Pancreas (tissue), 10 donors: ENCODE data around the gene TIGAR. TPM values are rescaled to one million over a fixed set of nuclear protein-coding genes. Genes with fewer than 3 reads are reported as not detected.

ENCODE experiments used
- ATAC-seq, 4 donors: fragments of 200-7000 bp; cut with Tn5 transposase; one replicate each; pipeline versions ENCODE4 v1.8.0 to v1.9.1; 2020; ENCODE audit warnings: mild to moderate bottlenecking in 4 of 4, moderate library complexity in 4 of 4
- DNase-seq, 6 donors: peaks; one replicate each; pipeline ENCODE4 v3.0.0-alpha.2; 2020
- FAIRE-seq: peaks from 2 replicates; lab custom pipeline; 2012; peaks lifted over from hg19 to GRCh38; lab: Jason Lieb, UNC
- H3K27ac ChIP-seq, 4 donors: fragments of 200-600 bp; sonication (generic); 1 replicate in 3 of 4; 2 replicates in 1 of 4; pipeline versions ENCODE4 v1.5.0 to v1.8.0; 2020
- H3K27me3 ChIP-seq, 4 donors: fragments of 200-600 bp; one replicate each; pipeline ENCODE4 v1.8.0; 2021
- H3K36me3 ChIP-seq, 3 donors: fragments of 200-600 bp; sonication (generic) in 1 of 3; one replicate each; pipeline versions ENCODE4 v1.5.0 to v1.8.0; 2020 to 2021
- H3K4me1 ChIP-seq, 3 donors: fragments of 200-600 bp; one replicate each; pipeline ENCODE4 v1.8.0; 2021
- H3K4me3 ChIP-seq, 4 donors: fragments of 200-600 bp; sonication (generic) in 2 of 4; one replicate each; pipeline versions ENCODE4 v1.5.0 to v1.8.0; 2020 to 2021
- H3K9me3 ChIP-seq, 4 donors: fragments of 200-600 bp; one replicate each; pipeline ENCODE4 v1.8.0; 2021
- WGBS, 2 donors: extraction: QIAGEN DNeasy Blood & Tissue Kit; methylation state at CpG; one replicate each; pipeline ENCODE4 v1.1.7; 2013; 5-methylcytosine and 5-hydroxymethylcytosine counted together
- intact Hi-C, 3 donors: fragments of 100-400 bp; cut with DNase I; formaldehyde crosslinking; loops; one replicate each; pipeline versions ENCODE4 v1.11.1 to v1.14.2; 2022
- polyA plus RNA-seq, 2 donors: library from polyadenylated mRNA; stranded (reverse); fragments of 200-250 nt; gene quantifications; one replicate each; pipeline ENCODE4 v1.2.3, GENCODE V29; 2013
- total RNA-seq, 6 donors: library from RNA; stranded (reverse); fragmentation: NEBNext Ultra II Directional in 4 of 6; extraction: Animal tissue kit (Norgen Biotek cat#: 25700) in 4 of 6; gene quantifications; one replicate each; pipeline versions ENCODE4 v1.2.1 to v1.2.4, GENCODE V29; 2021 to 2023
- TF ChIP-seq, protein P1 (sequence below), 4 donors: fragments of 200-600 bp; sonication (generic) in 3 of 4; IDR thresholded peaks; one replicate each; pipeline versions ENCODE4 v1.5.0 to v1.8.0; 2021; ENCODE audit warnings: antibody characterized with exemption in 4 of 4
- donor health status: healthy with polysubstance abuse.
- donor health status: DM: no; HTN: no; CAD: no; lungs with moderate emphysema.
- donor health status: DM: no; HTN: no; CAD: no.
- donor health status: control.
- donor health status: control.
- donor health status: Bipolar disorder and iron deficiency.
- donor health status: DM: yes; HTN: yes; CAD: no.
- donor health status: DM: no; HTN: no; CAD: no.
- donor health status: DM: no; HTN: no; CAD: no.
- donor health status: DM: yes; HTN: yes; CAD: no.

Gene TIGAR
- total and polyA plus RNA-seq, 8 donors, result 0.51 to 5.5 (median 1.8) TPM

GRCh38 chr12:4379405-4379804 is 58.4 kb downstream of the TIGAR start, which contains the start of gene FGF23:
Gene FGF23 (minus strand): TSS chr12:4379712. CDS start chr12:4379582, 130 bp downstream.
- WGBS, 2 donors, result 10 to 12% methylated on average over 7 of the region's 7 CpGs
- no peak within 1 kb of the TSS for H3K27ac ChIP-seq
- intact Hi-C loops, result no loop called here
- no peaks in the 10 kb centered on the region for H3K4me1 ChIP-seq
- H3K9me3 ChIP-seq, result no peaks in the 10 kb centered on the region
- H3K36me3 ChIP-seq, result no peaks in the 10 kb centered on the region
- FAIRE-seq, result no peak
- TF ChIP-seq, protein P1, sequence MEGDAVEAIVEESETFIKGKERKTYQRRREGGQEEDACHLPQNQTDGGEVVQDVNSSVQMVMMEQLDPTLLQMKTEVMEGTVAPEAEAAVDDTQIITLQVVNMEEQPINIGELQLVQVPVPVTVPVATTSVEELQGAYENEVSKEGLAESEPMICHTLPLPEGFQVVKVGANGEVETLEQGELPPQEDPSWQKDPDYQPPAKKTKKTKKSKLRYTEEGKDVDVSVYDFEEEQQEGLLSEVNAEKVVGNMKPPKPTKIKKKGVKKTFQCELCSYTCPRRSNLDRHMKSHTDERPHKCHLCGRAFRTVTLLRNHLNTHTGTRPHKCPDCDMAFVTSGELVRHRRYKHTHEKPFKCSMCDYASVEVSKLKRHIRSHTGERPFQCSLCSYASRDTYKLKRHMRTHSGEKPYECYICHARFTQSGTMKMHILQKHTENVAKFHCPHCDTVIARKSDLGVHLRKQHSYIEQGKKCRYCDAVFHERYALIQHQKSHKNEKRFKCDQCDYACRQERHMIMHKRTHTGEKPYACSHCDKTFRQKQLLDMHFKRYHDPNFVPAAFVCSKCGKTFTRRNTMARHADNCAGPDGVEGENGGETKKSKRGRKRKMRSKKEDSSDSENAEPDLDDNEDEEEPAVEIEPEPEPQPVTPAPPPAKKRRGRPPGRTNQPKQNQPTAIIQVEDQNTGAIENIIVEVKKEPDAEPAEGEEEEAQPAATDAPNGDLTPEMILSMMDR (IDR thresholded peaks at IDR 0.05), result no peak
- peaks cover 0 to 4% (median 0%) of the 10 kb centered on the region in 4 donors for H3K27me3 ChIP-seq
- H3K4me3 ChIP-seq, result no peak within 1 kb of the TSS
- no peak for DNase-seq
- ATAC-seq, result peak in 1 of 4 donors; percentile 56

- no peak for ATAC-seq
- H3K9me3 ChIP-seq, result no peaks in the 10 kb centered on the region
- 55 to 61% methylated on average over 4 of the region's 4 CpGs for WGBS, 2 donors
These were observed 59.3 kb downstream of the TIGAR start for GRCh38 chr12:4380332-4380731.

GRCh38 chr12:4383304-4383865 is 62.4 kb downstream of the TIGAR start:
- Histone ChIP-seq H3K9me3 (no peaks in the 10 kb centered on the region), H3K4me1 (no peaks in the 10 kb centered on the region), H3K27me3 (peaks cover 0 to 4% (median 0%) of the 10 kb centered on the region in 4 donors), H3K36me3 (no peaks in the 10 kb centered on the region), H3K27ac (no peak overlapping the region), H3K4me3 (no peak overlapping the region)
- TF ChIP-seq, protein P1 (IDR thresholded peaks at IDR 0.05), result no peak
- 63% methylated on average over 8 of the region's 8 CpGs for WGBS, 2 donors
- intact Hi-C loops, result no loop called here
- no peak for FAIRE-seq
- no peak for ATAC-seq
- DNase-seq, result no peak

More at GRCh38 chr12:4380332-4380731, 59.3 kb downstream of the TIGAR start:
- FAIRE-seq (no peak), DNase-seq (no peak)
- H3K27ac ChIP-seq, result no peak overlapping the region
- peaks cover 0 to 4% (median 0%) of the 10 kb centered on the region in 4 donors for H3K27me3 ChIP-seq
- H3K4me1 ChIP-seq, result no peaks in the 10 kb centered on the region
- intact Hi-C loops, result no loop called here
- TF ChIP-seq, protein P1 (IDR thresholded peaks at IDR 0.05), result no peak
- H3K4me3 ChIP-seq, result no peak overlapping the region
- H3K36me3 ChIP-seq, result no peaks in the 10 kb centered on the region

GRCh38 chr12:4386801-4387200 is 65.8 kb downstream of the TIGAR start:
- H3K9me3 ChIP-seq, result no peaks in the 10 kb centered on the region
- WGBS, 2 donors, result 48 to 52% methylated on average over 4 of the region's 4 CpGs
- FAIRE-seq (no peak), ATAC-seq (no peak), DNase-seq (no peak)
- H3K4me3 ChIP-seq, result no peak overlapping the region
- intact Hi-C loops, result no loop called here
- no peaks in the 10 kb centered on the region for H3K4me1 ChIP-seq
- no peaks in the 10 kb centered on the region for H3K27me3 ChIP-seq
- no peak overlapping the region for H3K27ac ChIP-seq
- no peaks in the 10 kb centered on the region for H3K36me3 ChIP-seq
- TF ChIP-seq, protein P1 (IDR thresholded peaks at IDR 0.05), result no peak

GRCh38 chr12:4387607-4388006 is 66.6 kb downstream of the TIGAR start:
- ATAC-seq (no peak), DNase-seq (no peak), FAIRE-seq (no peak)
- TF ChIP-seq, protein P1 (IDR thresholded peaks at IDR 0.05), result no peak
- WGBS, 2 donors, result 86 to 93% methylated on average over 5 of the region's 5 CpGs
- intact Hi-C loops, result no loop called here
- H3K27ac ChIP-seq, result no peak overlapping the region
- H3K36me3 ChIP-seq, result no peaks in the 10 kb centered on the region
- no peaks in the 10 kb centered on the region for H3K4me1 ChIP-seq
- no peaks in the 10 kb centered on the region for H3K27me3 ChIP-seq
- no peaks in the 10 kb centered on the region for H3K9me3 ChIP-seq
- no peak overlapping the region for H3K4me3 ChIP-seq
